Naive thymus-derived CD8-positive, alpha-beta T cell (primary cell): ENCODE results near the gene TLCD3B. TPM values are rescaled to one million over a fixed set of nuclear protein-coding genes. Genes with fewer than 3 reads are reported as not detected.
"Not testable (repeated sequence)": the region's sequence is repeated elsewhere in the genome, so short reads cannot be mapped to it uniquely, and the experiment has no call there.

Experiments
- ATAC-seq, 2 donors: fragments of 150-1000 bp; cut with Tn5 transposase in 1 of 2; sonication (Bioruptor Pico), chemical (Tn5 transposase) in 1 of 2; 1 replicate in 1 of 2; 2 replicates in 1 of 2; pipeline ENCODE4 v1.10.0; 2021; ENCODE audit warnings: mild to moderate bottlenecking in 2 of 2, moderate library complexity in 2 of 2
- POLR2A ChIA-PET: fragments of 350-600 bp; sonication (Branson Sonifier 250); formaldehyde crosslinking; loops from one replicate; lab custom pipeline; 2021; ENCODE audit warnings: antibody characterized with exemption; lab: Charles Lee
- DNase-seq, 10 donors: peaks; one replicate each; pipeline versions ENCODE4 v3.0.0 to v3.0.0-alpha.2; 2020 to 2022
- H3K27ac Mint-ChIP-seq, 10 donors: one replicate each; pipeline ENCODE4 v1.8.0; 2020 to 2022; ENCODE audit warnings: mild to moderate bottlenecking in 10 of 10, mixed read lengths in 10 of 10, moderate library complexity in 4 of 10, inconsistent platforms in 1 of 10
- H3K27me3 Mint-ChIP-seq, 5 donors: one replicate each; pipeline ENCODE4 v1.8.0; 2021 to 2022; ENCODE audit warnings: mixed read lengths in 5 of 5
- H3K36me3 Mint-ChIP-seq, 3 donors: one replicate each; pipeline ENCODE4 v1.8.0; 2020 to 2022; ENCODE audit warnings: mixed read lengths in 3 of 3, mild to moderate bottlenecking in 2 of 3, inconsistent platforms in 1 of 3
- H3K4me1 Mint-ChIP-seq, 4 donors: one replicate each; pipeline ENCODE4 v1.8.0; 2021 to 2022; ENCODE audit warnings: mixed read lengths in 4 of 4
- H3K4me3 Mint-ChIP-seq, 10 donors: one replicate each; pipeline ENCODE4 v1.8.0; 2020 to 2022; ENCODE audit warnings: mild to moderate bottlenecking in 10 of 10, mixed read lengths in 10 of 10, moderate library complexity in 6 of 10, inconsistent platforms in 1 of 10
- H3K9me3 Mint-ChIP-seq, 9 donors: one replicate each; pipeline ENCODE4 v1.8.0; 2020 to 2022; ENCODE audit warnings: mixed read lengths in 9 of 9, mild to moderate bottlenecking in 3 of 9, inconsistent platforms in 1 of 9, moderate library complexity in 1 of 9
- polyA plus RNA-seq, 3 donors: library from polyadenylated mRNA; unstranded; fragments of 300-500 nt; fragmentation: Illumina TruSeq; gene quantifications; one replicate each; pipeline ENCODE4 v1.2.3, GENCODE V29; 2021
- total RNA-seq, 8 experiments: library from RNA in 2 of 8; stranded (reverse) in 2 of 8; gene quantifications; one replicate each; pipeline ENCODE4 v1.2.3 and lab custom pipeline; 2021 to 2026

TLCD3B gene
- total and polyA plus RNA-seq, 5 experiments from 2014 or later: not detected

- Mint-ChIP-seq H3K27ac (no peak overlapping the region), H3K27me3 (peaks cover 0 to 2% (median 0%) of the 10 kb centered on the region in 5 donors), H3K4me3 (peak overlapping the region in 3 of 10 donors; percentile 20 to 65 (median 40)), H3K4me1 (peaks cover 4 to 10% (median 7%) of the 10 kb centered on the region in 4 donors), H3K9me3 (no peaks in the 10 kb centered on the region), H3K36me3 (no peaks in the 10 kb centered on the region)
- POLR2A ChIA-PET: interaction anchor here (1.2 kb wide), 1 partner anchor 19 kb away, joined by 3 read pairs; no protein-coding TSS in a partner anchor
- ATAC-seq (no peak), DNase-seq (peak in 1 of 10 donors; percentile 43)
These were observed 12.3 kb downstream of the TLCD3B start for GRCh38 chr16:30018731-30019158.

GRCh38 chr16:30017937-30018336 lies 13.1 kb downstream of the TLCD3B start:
- POLR2A ChIA-PET: interaction anchor here (0.6 to 1.2 kb wide), 2 partner anchors 18 to 224 kb away, joined by 3 read pairs; no protein-coding TSS in a partner anchor
- not testable (repeated sequence) for H3K27me3 Mint-ChIP-seq, ATAC-seq, DNase-seq, H3K27ac Mint-ChIP-seq, H3K9me3 Mint-ChIP-seq, H3K4me3 Mint-ChIP-seq, H3K4me1 Mint-ChIP-seq, H3K36me3 Mint-ChIP-seq

- Mint-ChIP-seq H3K27ac (no peak overlapping the region), H3K4me3 (no peak overlapping the region)
- POLR2A ChIA-PET: interaction anchor here (1.2 kb wide), 1 partner anchor 17 kb away, joined by 3 read pairs; no protein-coding TSS in a partner anchor
These were observed 13.8 kb downstream of the TLCD3B start for GRCh38 chr16:30017277-30017656.

GRCh38 chr16:30016555-30017276 lies 14.4 kb downstream of the TLCD3B start:
- Mint-ChIP-seq H3K36me3 (peaks cover 0 to 3% (median 0%) of the 10 kb centered on the region in 3 donors), H3K27me3 (peaks cover 2 to 12% (median 5%) of the 10 kb centered on the region in 5 donors), H3K9me3 (no peaks in the 10 kb centered on the region), H3K4me1 (peaks cover 7 to 15% (median 12%) of the 10 kb centered on the region in 4 donors), H3K4me3 (no peak overlapping the region), H3K27ac (no peak overlapping the region)
- ATAC-seq: no peak
- no peak for DNase-seq
- POLR2A ChIA-PET: no interaction called here

More at GRCh38 chr16:30017277-30017656, 13.8 kb downstream of the TLCD3B start:
- Mint-ChIP-seq H3K9me3 (no peaks in the 10 kb centered on the region), H3K27me3 (peaks cover 0 to 7% (median 0%) of the 10 kb centered on the region in 5 donors), H3K4me1 (peaks cover 4 to 10% (median 7%) of the 10 kb centered on the region in 4 donors), H3K36me3 (no peaks in the 10 kb centered on the region)
- DNase-seq (no peak), ATAC-seq (no peak)

GRCh38 chr16:30015450-30015849 lies 15.6 kb downstream of the TLCD3B start:
- Mint-ChIP-seq H3K27ac (peak overlapping the region in 1 of 10 donors; percentile 85), H3K27me3 (peaks cover 2 to 15% (median 6%) of the 10 kb centered on the region in 5 donors), H3K4me1 (peaks cover 4 to 11% (median 8%) of the 10 kb centered on the region in 4 donors)
- POLR2A ChIA-PET, H3K4me3 Mint-ChIP-seq, H3K9me3 Mint-ChIP-seq, DNase-seq, H3K36me3 Mint-ChIP-seq, ATAC-seq: not testable (repeated sequence)

GRCh38 chr16:30012598-30012997 lies 18.5 kb downstream of the TLCD3B start:
- not testable (repeated sequence) for DNase-seq, H3K27ac Mint-ChIP-seq, H3K36me3 Mint-ChIP-seq, H3K9me3 Mint-ChIP-seq, ATAC-seq
- Mint-ChIP-seq H3K4me3 (peak overlapping the region in 2 of 10 donors; percentile 28 to 33), H3K4me1 (peaks cover 5 to 16% (median 12%) of the 10 kb centered on the region in 4 donors), H3K27me3 (peaks cover 2 to 23% (median 10%) of the 10 kb centered on the region in 5 donors)
- POLR2A ChIA-PET: interaction anchor here (0.6 kb wide), 1 partner anchor 64 kb away, joined by 4 read pairs; no protein-coding TSS in a partner anchor

GRCh38 chr16:30011714-30012504 lies 19.2 kb downstream of the TLCD3B start:
- Mint-ChIP-seq H3K9me3 (no peaks in the 10 kb centered on the region), H3K36me3 (peaks cover 0 to 3% (median 0%) of the 10 kb centered on the region in 3 donors), H3K27me3 (peaks cover 2 to 23% (median 10%) of the 10 kb centered on the region in 5 donors), H3K27ac (peak overlapping the region in 3 of 10 donors; percentile 62 to 85 (median 64)), H3K4me3 (peak overlapping the region; percentile 73 to 91 (median 86)), H3K4me1 (peaks cover 5 to 16% (median 12%) of the 10 kb centered on the region in 4 donors)
- DNase-seq (no peak), ATAC-seq (no peak)
- POLR2A ChIA-PET: no interaction called here

- ATAC-seq (peak; percentile 77 to 78), DNase-seq (peak in 4 of 10 donors; percentile 27 to 38 (median 34))
- Mint-ChIP-seq H3K27me3 (peaks cover 2 to 23% (median 10%) of the 10 kb centered on the region in 5 donors), H3K4me3 (peak within 1 kb of the TSS; percentile 73 to 91 (median 86)), H3K4me1 (peaks cover 5 to 16% (median 12%) of the 10 kb centered on the region in 4 donors), H3K27ac (peak within 1 kb of the TSS in 3 of 10 donors; percentile 62 to 85 (median 67)), H3K9me3 (no peaks in the 10 kb centered on the region), H3K36me3 (peaks cover 0 to 3% (median 0%) of the 10 kb centered on the region in 3 donors)
- POLR2A ChIA-PET: interaction anchor here (1.0 to 1.1 kb wide), 2 partner anchors 11 to 184 kb away, joined by 3 read pairs; no protein-coding TSS in a partner anchor
These were observed 20.0 kb downstream of the TLCD3B start, which contains the start of gene DOC2A for GRCh38 chr16:30010844-30011713. Gene DOC2A, minus strand, starts transcription at chr16:30011027. Its CDS starts 805 bp downstream, at chr16:30010222.

GRCh38 chr16:30009990-30010843 lies 20.9 kb downstream of the TLCD3B start:
- POLR2A ChIA-PET: interaction anchor here (1.0 to 1.1 kb wide), 2 partner anchors 10 to 183 kb away, joined by 3 read pairs; no protein-coding TSS in a partner anchor
- peak overlapping the region; percentile 62 to 87 (median 72) for H3K4me3 Mint-ChIP-seq
- peaks cover 0 to 3% (median 0%) of the 10 kb centered on the region in 3 donors for H3K36me3 Mint-ChIP-seq
- no peaks in the 10 kb centered on the region for H3K9me3 Mint-ChIP-seq
- peaks cover 2 to 23% (median 10%) of the 10 kb centered on the region in 5 donors for H3K27me3 Mint-ChIP-seq
- peak overlapping the region in 2 of 10 donors; percentile 18 to 67 for H3K27ac Mint-ChIP-seq
- DNase-seq (no peak), ATAC-seq (peak; percentile 7 to 37)
- H3K4me1 Mint-ChIP-seq: peaks cover 5 to 16% (median 12%) of the 10 kb centered on the region in 4 donors

- ATAC-seq (no peak), DNase-seq (no peak)
- POLR2A ChIA-PET: interaction anchor here (0.5 kb wide), 1 partner anchor 13 kb away, joined by 3 read pairs; the partner anchor contains the start of gene INO80E
- H3K27ac Mint-ChIP-seq: peak overlapping the region in 2 of 10 donors; percentile 56 to 57
- peaks cover 2 to 23% (median 10%) of the 10 kb centered on the region in 5 donors for H3K27me3 Mint-ChIP-seq
- H3K36me3 Mint-ChIP-seq: peaks cover 0 to 3% (median 0%) of the 10 kb centered on the region in 3 donors
- H3K9me3 Mint-ChIP-seq: no peaks in the 10 kb centered on the region
- peaks cover 5 to 16% (median 13%) of the 10 kb centered on the region in 4 donors for H3K4me1 Mint-ChIP-seq
- H3K4me3 Mint-ChIP-seq: peak overlapping the region in 7 of 10 donors; percentile 10 to 57 (median 39)
These were observed 21.8 kb downstream of the TLCD3B start for GRCh38 chr16:30009085-30009862.
